Endothelial cell of umbilical vein (primary cell): ENCODE data around the gene CFAP70.

ENCODE experiments used
- CTCF ChIP-seq, 2 donors: IDR thresholded peaks; 1 replicate in 1 of 2; 2 replicates in 1 of 2; pipeline ENCODE4 v1.5.1; 2011; ENCODE audit warnings: low read length in 2 of 2, mild to moderate bottlenecking in 2 of 2, moderate library complexity in 2 of 2, control low read depth in 1 of 2, inconsistent platforms in 1 of 2, low read depth in 1 of 2; ENCODE audit not compliant: insufficient read depth in 1 of 2; ENCODE audit errors: extremely low read depth in 1 of 2
- EZH2 ChIP-seq: IDR thresholded peaks from 2 replicates; pipeline ENCODE4 v1.6.1; 2012; ENCODE audit warnings: borderline replicate concordance, low read depth, mild to moderate bottlenecking, moderate library complexity, low read length, inconsistent platforms; ENCODE audit not compliant: severe bottlenecking
- POLR2A ChIP-seq: IDR thresholded peaks from 2 replicates; pipeline ENCODE4 v1.6.1; 2012; ENCODE audit warnings: low read depth, mild to moderate bottlenecking, control low read depth, low read length
- POLR2AphosphoS5 ChIP-seq: IDR thresholded peaks from 2 replicates; pipeline ENCODE4 v1.6.1; 2012; ENCODE audit warnings: low read depth, mild to moderate bottlenecking, control low read depth, low read length, moderate library complexity; ENCODE audit not compliant: insufficient read depth

GRCh38 chr10:73366381-73367298 lies 8.0 kb upstream of the CFAP70 start:
- TF ChIP-seq EZH2 (no peak), POLR2A (no peak), CTCF (IDR thresholded peaks at IDR 0.05; ENCODE audit: extremely low read depth in 1 of 2, insufficient read depth in 1 of 2, low read depth in 1 of 2, low read length in 2 of 2) (no peak), POLR2AphosphoS5 (no peak)
